NCI-H146 (cell line): ENCODE results near the gene CD83.

Source experiments
- DNase-seq: peaks from one replicate; lab custom pipeline; 2025; lab: John Stamatoyannopoulos, UW

CD83 gene

GRCh38 chr6:14091339-14091978 is 26.1 kb upstream of the CD83 start:
- DNase-seq = no peak

GRCh38 chr6:14092316-14092715 is 25.3 kb upstream of the CD83 start:
- no peak for DNase-seq

GRCh38 chr6:14092838-14093789 is 24.5 kb upstream of the CD83 start:
- no peak for DNase-seq

GRCh38 chr6:14094721-14095120 is 22.9 kb upstream of the CD83 start:
- no peak for DNase-seq

- DNase-seq = no peak
Measured at GRCh38 chr6:14095437-14095836, 22.1 kb upstream of the CD83 start.

GRCh38 chr6:14100138-14100537 is 17.4 kb upstream of the CD83 start:
- no peak for DNase-seq

GRCh38 chr6:14100966-14101365 is 16.6 kb upstream of the CD83 start:
- no peak for DNase-seq

- DNase-seq = no peak
Measured at GRCh38 chr6:14102383-14102782, 15.2 kb upstream of the CD83 start.

GRCh38 chr6:14105547-14105946 is 12.0 kb upstream of the CD83 start:
- no peak for DNase-seq

GRCh38 chr6:14107000-14107399 is 10.6 kb upstream of the CD83 start:
- DNase-seq = no peak

GRCh38 chr6:14107711-14108494 is 9.7 kb upstream of the CD83 start:
- no peak for DNase-seq

GRCh38 chr6:14108571-14109410 is 8.8 kb upstream of the CD83 start:
- DNase-seq = no peak

GRCh38 chr6:14109411-14109826 is 8.2 kb upstream of the CD83 start:
- no peak for DNase-seq

GRCh38 chr6:14110001-14110818 is 7.4 kb upstream of the CD83 start:
- DNase-seq = no peak

- no peak for DNase-seq
Measured at GRCh38 chr6:14113976-14114375, 3.6 kb upstream of the CD83 start.

- DNase-seq = no peak
Measured at GRCh38 chr6:14118091-14118439, 493 bp downstream of the CD83 start.

GRCh38 chr6:14118446-14118845 is 874 bp downstream of the CD83 start:
- no peak for DNase-seq

GRCh38 chr6:14119784-14120183 is 2.2 kb downstream of the CD83 start:
- DNase-seq = no peak

GRCh38 chr6:14120546-14120945 is 3.0 kb downstream of the CD83 start:
- no peak for DNase-seq

- no peak for DNase-seq
Measured at GRCh38 chr6:14121936-14122344, 4.4 kb downstream of the CD83 start.
